Lung microvascular endothelial cell (primary cell): ENCODE measurements around the gene CAT. TPM values are rescaled to one million over a fixed set of nuclear protein-coding genes. Genes with fewer than 3 reads are reported as not detected.

Source experiments
- total RNA-seq: library from RNA; depleted of rRNA; stranded (reverse); fragments of >200 nt; gene quantifications from 2 replicates; pipeline ENCODE4 v1.2.1, GENCODE V29; 2014

The CAT gene
- total RNA-seq, 1 donor from 2014 or later, result 28.2 TPM

Other genes starting within 250 kb of the CAT start
- gene ABTB2, start 80.9 kb upstream of the CAT start, total RNA-seq, result under 0.01 and 0.20 TPM in 2 replicates
- not detected in 2 replicates for gene ELF5, start 74.9 kb downstream of the CAT start, total RNA-seq
- gene EHF, start 182.2 kb downstream of the CAT start, total RNA-seq, result not detected in 2 replicates